GM19328 (cell line): ENCODE results near the gene NOL4L.

Experiments used
- ATAC-seq: cut with Tn5 transposase; IDR thresholded peaks from one replicate; pipeline ENCODE4 v1.9.1; 2021; ENCODE audit warnings: mild to moderate bottlenecking, moderate library complexity; ENCODE audit not compliant: unreplicated experiment

Gene NOL4L

GRCh38 chr20:32614303-32614702 lies 29.2 kb upstream of the NOL4L start:
- no peak for ATAC-seq

GRCh38 chr20:32613192-32614053 lies 28.3 kb upstream of the NOL4L start:
- no peak for ATAC-seq

GRCh38 chr20:32612351-32613191 lies 27.4 kb upstream of the NOL4L start:
- no peak for ATAC-seq

GRCh38 chr20:32611868-32612267 lies 26.7 kb upstream of the NOL4L start:
- no peak for ATAC-seq

- no peak for ATAC-seq
Measured at GRCh38 chr20:32611286-32611685, 26.2 kb upstream of the NOL4L start.

GRCh38 chr20:32610472-32611218 lies 25.5 kb upstream of the NOL4L start:
- no peak for ATAC-seq

GRCh38 chr20:32609993-32610392 lies 24.9 kb upstream of the NOL4L start:
- no peak for ATAC-seq

GRCh38 chr20:32609111-32609773 lies 24.1 kb upstream of the NOL4L start:
- no peak for ATAC-seq

- ATAC-seq = no peak
Measured at GRCh38 chr20:32608664-32609015, 23.5 kb upstream of the NOL4L start.

GRCh38 chr20:32607727-32608663 lies 22.9 kb upstream of the NOL4L start:
- ATAC-seq = no peak

- no peak for ATAC-seq
Measured at GRCh38 chr20:32607324-32607723, 22.2 kb upstream of the NOL4L start.

GRCh38 chr20:32606790-32607189 lies 21.7 kb upstream of the NOL4L start:
- no peak for ATAC-seq

- ATAC-seq = no peak
Measured at GRCh38 chr20:32606107-32606506, 21.0 kb upstream of the NOL4L start.

- no peak for ATAC-seq
Measured at GRCh38 chr20:32605167-32605656, 20.1 kb upstream of the NOL4L start.

GRCh38 chr20:32603046-32603726 lies 18.1 kb upstream of the NOL4L start:
- ATAC-seq = no peak

GRCh38 chr20:32602273-32602672 lies 17.1 kb upstream of the NOL4L start:
- no peak for ATAC-seq

GRCh38 chr20:32600681-32601237 lies 15.6 kb upstream of the NOL4L start:
- no peak for ATAC-seq

- ATAC-seq = no peak
Measured at GRCh38 chr20:32599783-32600340, 14.7 kb upstream of the NOL4L start.
